Endothelial cell of umbilical vein (primary cell): ENCODE measurements around the gene GRM4.

Experiments used
- CTCF ChIP-seq, 2 donors: IDR thresholded peaks; 1 replicate in 1 of 2; 2 replicates in 1 of 2; pipeline ENCODE4 v1.5.1; 2011; ENCODE audit warnings: low read length in 2 of 2, mild to moderate bottlenecking in 2 of 2, moderate library complexity in 2 of 2, control low read depth in 1 of 2, inconsistent platforms in 1 of 2, low read depth in 1 of 2; ENCODE audit not compliant: insufficient read depth in 1 of 2; ENCODE audit errors: extremely low read depth in 1 of 2
- EZH2 ChIP-seq: IDR thresholded peaks from 2 replicates; pipeline ENCODE4 v1.6.1; 2012; ENCODE audit warnings: borderline replicate concordance, low read depth, mild to moderate bottlenecking, moderate library complexity, low read length, inconsistent platforms; ENCODE audit not compliant: severe bottlenecking
- FOS ChIP-seq: IDR thresholded peaks from 2 replicates; pipeline ENCODE4 v1.6.1; 2011; ENCODE audit warnings: mild to moderate bottlenecking, low read length, moderate library complexity, borderline replicate concordance; ENCODE audit not compliant: insufficient read depth
- GATA2 ChIP-seq: IDR thresholded peaks from 2 replicates; pipeline ENCODE4 v1.7.0; 2011; ENCODE audit warnings: low read depth, mild to moderate bottlenecking, moderate library complexity, mixed read lengths, low read length; ENCODE audit not compliant: insufficient read length, insufficient read depth
- JUN ChIP-seq: IDR thresholded peaks from 2 replicates; pipeline ENCODE4 v1.6.1; 2011; ENCODE audit warnings: borderline replicate concordance, low read depth; ENCODE audit not compliant: insufficient read length, insufficient read depth
- POLR2A ChIP-seq: IDR thresholded peaks from 2 replicates; pipeline ENCODE4 v1.6.1; 2012; ENCODE audit warnings: low read depth, mild to moderate bottlenecking, control low read depth, low read length
- POLR2AphosphoS5 ChIP-seq: IDR thresholded peaks from 2 replicates; pipeline ENCODE4 v1.6.1; 2012; ENCODE audit warnings: low read depth, mild to moderate bottlenecking, control low read depth, low read length, moderate library complexity; ENCODE audit not compliant: insufficient read depth

- TF ChIP-seq CTCF (IDR thresholded peaks at IDR 0.05; ENCODE audit: extremely low read depth in 1 of 2, insufficient read depth in 1 of 2, low read depth in 1 of 2, low read length in 2 of 2): no peak
- no peak for TF ChIP-seq EZH2
- TF ChIP-seq GATA2: no peak
- no peak for TF ChIP-seq POLR2A
- TF ChIP-seq FOS: no peak
- TF ChIP-seq POLR2AphosphoS5: no peak
- no peak for TF ChIP-seq JUN
Observed at GRCh38 chr6:34115403-34115795, 30.5 kb downstream of the GRM4 start.
